HEK293 (cell line): Measurements from ENCODE around the gene TIGAR.
A peak's percentile ranks its signal among the peaks of the same experiment; 100 is the strongest.

Source experiments
- FEZF1 ChIP-seq: fragments of 450-650 bp; formaldehyde crosslinking; IDR thresholded peaks from 2 replicates; pipeline ENCODE4 v1.5.1; 2016; ENCODE audit warnings: missing biosample characterization, missing genetic modification characterization
- GFI1B ChIP-seq: fragments of 450-650 bp; formaldehyde crosslinking; IDR thresholded peaks from 2 replicates; pipeline ENCODE4 v1.5.1; 2016; ENCODE audit warnings: missing biosample characterization, missing genetic modification characterization
- GLIS1 ChIP-seq: fragments of 450-650 bp; formaldehyde crosslinking; IDR thresholded peaks from 2 replicates; pipeline ENCODE4 v1.5.1; 2016; ENCODE audit warnings: missing biosample characterization, missing genetic modification characterization
- KLF10 ChIP-seq: fragments of 450-650 bp; IDR thresholded peaks from 2 replicates; pipeline ENCODE4 v1.5.1; 2018; ENCODE audit warnings: missing biosample characterization, mild to moderate bottlenecking, missing genetic modification characterization
- KLF16 ChIP-seq: fragments of 450-650 bp; formaldehyde crosslinking; IDR thresholded peaks from 2 replicates; pipeline ENCODE4 v1.5.1; 2017; ENCODE audit warnings: missing biosample characterization, missing genetic modification characterization
- PRDM6 ChIP-seq: fragments of 450-650 bp; formaldehyde crosslinking; IDR thresholded peaks from 2 replicates; pipeline ENCODE4 v1.5.1; 2017; ENCODE audit warnings: missing biosample characterization, missing genetic modification characterization
- SP2 ChIP-seq: fragments of 450-650 bp; formaldehyde crosslinking; IDR thresholded peaks from 2 replicates; pipeline ENCODE4 v1.5.1; 2016; ENCODE audit warnings: missing biosample characterization, missing genetic modification characterization
- TSHZ1 ChIP-seq: fragments of 450-650 bp; formaldehyde crosslinking; IDR thresholded peaks from 2 replicates; pipeline ENCODE4 v1.5.1; 2016; ENCODE audit warnings: missing biosample characterization, missing genetic modification characterization, borderline replicate concordance
- ZEB2 ChIP-seq: fragments of 450-650 bp; formaldehyde crosslinking; IDR thresholded peaks from 2 replicates; pipeline ENCODE4 v1.5.1; 2016; ENCODE audit warnings: missing biosample characterization, missing genetic modification characterization
- ZFP37 ChIP-seq: fragments of 450-650 bp; formaldehyde crosslinking; IDR thresholded peaks from 2 replicates; pipeline ENCODE4 v1.5.1; 2016; ENCODE audit warnings: missing biosample characterization, missing genetic modification characterization
- ZFP69B ChIP-seq: fragments of 450-650 bp; formaldehyde crosslinking; IDR thresholded peaks from 2 replicates; pipeline ENCODE4 v1.5.1; 2016; ENCODE audit warnings: missing biosample characterization, missing genetic modification characterization
- ZIC2 ChIP-seq: fragments of 450-650 bp; formaldehyde crosslinking; IDR thresholded peaks from 2 replicates; pipeline ENCODE4 v1.5.1; 2016; ENCODE audit warnings: missing biosample characterization, missing genetic modification characterization
- ZNF10 ChIP-seq: fragments of 450-650 bp; formaldehyde crosslinking; IDR thresholded peaks from 2 replicates; pipeline ENCODE4 v1.5.1; 2017; ENCODE audit warnings: missing biosample characterization, missing genetic modification characterization
- ZNF121 ChIP-seq: fragments of 450-650 bp; formaldehyde crosslinking; IDR thresholded peaks from 2 replicates; pipeline ENCODE4 v1.5.1; 2016; ENCODE audit warnings: missing biosample characterization, missing genetic modification characterization
- ZNF133 ChIP-seq: fragments of 450-650 bp; formaldehyde crosslinking; IDR thresholded peaks from 2 replicates; pipeline ENCODE4 v1.5.1; 2016; ENCODE audit warnings: missing biosample characterization, missing genetic modification characterization
- ZNF16 ChIP-seq: fragments of 450-650 bp; formaldehyde crosslinking; IDR thresholded peaks from 2 replicates; pipeline ENCODE4 v1.5.1; 2016; ENCODE audit warnings: low read depth, missing biosample characterization, missing genetic modification characterization
- ZNF169 ChIP-seq: fragments of 450-650 bp; formaldehyde crosslinking; IDR thresholded peaks from 2 replicates; pipeline ENCODE4 v1.5.1; 2016; ENCODE audit warnings: missing biosample characterization, missing genetic modification characterization
- ZNF184 ChIP-seq: fragments of 450-650 bp; IDR thresholded peaks from 2 replicates; pipeline ENCODE4 v1.5.1; 2018; ENCODE audit warnings: missing biosample characterization, mild to moderate bottlenecking, missing genetic modification characterization
- ZNF248 ChIP-seq: fragments of 450-650 bp; formaldehyde crosslinking; IDR thresholded peaks from 2 replicates; pipeline ENCODE4 v1.5.1; 2017; ENCODE audit warnings: missing biosample characterization, missing genetic modification characterization
- ZNF311 ChIP-seq: fragments of 450-650 bp; formaldehyde crosslinking; IDR thresholded peaks from 2 replicates; pipeline ENCODE4 v1.5.1; 2017; ENCODE audit warnings: missing biosample characterization, missing genetic modification characterization, borderline replicate concordance
- ZNF394 ChIP-seq: fragments of 450-650 bp; formaldehyde crosslinking; IDR thresholded peaks from 2 replicates; pipeline ENCODE4 v1.5.1; 2016; ENCODE audit warnings: missing biosample characterization, missing genetic modification characterization, mild to moderate bottlenecking, moderate library complexity, borderline replicate concordance
- ZNF404 ChIP-seq: fragments of 450-650 bp; formaldehyde crosslinking; IDR thresholded peaks from 2 replicates; pipeline ENCODE4 v1.5.1; 2017; ENCODE audit warnings: missing biosample characterization, missing genetic modification characterization
- ZNF416 ChIP-seq: fragments of 450-650 bp; formaldehyde crosslinking; IDR thresholded peaks from 2 replicates; pipeline ENCODE4 v1.5.1; 2016; ENCODE audit warnings: missing biosample characterization, missing genetic modification characterization
- ZNF473 ChIP-seq: fragments of 450-650 bp; formaldehyde crosslinking; IDR thresholded peaks from 2 replicates; pipeline ENCODE4 v1.5.1; 2017; ENCODE audit warnings: missing biosample characterization, missing genetic modification characterization
- ZNF488 ChIP-seq: fragments of 450-650 bp; formaldehyde crosslinking; IDR thresholded peaks from 2 replicates; pipeline ENCODE4 v1.5.1; 2016; ENCODE audit warnings: missing biosample characterization, missing genetic modification characterization
- ZNF514 ChIP-seq: fragments of 450-650 bp; formaldehyde crosslinking; IDR thresholded peaks from 2 replicates; pipeline ENCODE4 v1.5.1; 2016; ENCODE audit warnings: missing biosample characterization, missing genetic modification characterization
- ZNF521 ChIP-seq: fragments of 450-650 bp; formaldehyde crosslinking; IDR thresholded peaks from 2 replicates; pipeline ENCODE4 v1.5.1; 2017; ENCODE audit warnings: missing biosample characterization, mild to moderate bottlenecking, missing genetic modification characterization
- ZNF629 ChIP-seq: fragments of 450-650 bp; formaldehyde crosslinking; IDR thresholded peaks from 2 replicates; pipeline ENCODE4 v1.5.1; 2017; ENCODE audit warnings: missing biosample characterization, missing genetic modification characterization
- ZNF707 ChIP-seq: fragments of 450-650 bp; formaldehyde crosslinking; IDR thresholded peaks from 2 replicates; pipeline ENCODE4 v1.5.1; 2016; ENCODE audit warnings: missing biosample characterization, missing genetic modification characterization
- ZNF792 ChIP-seq: fragments of 450-650 bp; formaldehyde crosslinking; IDR thresholded peaks from 2 replicates; pipeline ENCODE4 v1.5.1; 2016; ENCODE audit warnings: missing biosample characterization, missing genetic modification characterization
- ZSCAN23 ChIP-seq: fragments of 450-650 bp; formaldehyde crosslinking; IDR thresholded peaks from 2 replicates; pipeline ENCODE4 v1.5.1; 2016; ENCODE audit warnings: missing biosample characterization, missing genetic modification characterization
- ZSCAN30 ChIP-seq: fragments of 450-650 bp; IDR thresholded peaks from 2 replicates; pipeline ENCODE4 v1.5.1; 2018; ENCODE audit warnings: missing biosample characterization, mild to moderate bottlenecking, missing genetic modification characterization, moderate library complexity
- ZXDB ChIP-seq: fragments of 450-650 bp; formaldehyde crosslinking; IDR thresholded peaks from 2 replicates; pipeline ENCODE4 v1.5.1; 2016; ENCODE audit warnings: missing biosample characterization, missing genetic modification characterization
- TF ChIP-seq, protein P1 (sequence below): fragments of 450-650 bp; formaldehyde crosslinking; IDR thresholded peaks from 2 replicates; pipeline ENCODE4 v1.5.1; 2016; ENCODE audit warnings: missing biosample characterization, missing genetic modification characterization
- TF ChIP-seq, protein P2 (sequence below): fragments of 450-650 bp; formaldehyde crosslinking; IDR thresholded peaks from 2 replicates; pipeline ENCODE4 v1.5.1; 2016; ENCODE audit warnings: missing biosample characterization, missing genetic modification characterization

TIGAR gene

DNA sequence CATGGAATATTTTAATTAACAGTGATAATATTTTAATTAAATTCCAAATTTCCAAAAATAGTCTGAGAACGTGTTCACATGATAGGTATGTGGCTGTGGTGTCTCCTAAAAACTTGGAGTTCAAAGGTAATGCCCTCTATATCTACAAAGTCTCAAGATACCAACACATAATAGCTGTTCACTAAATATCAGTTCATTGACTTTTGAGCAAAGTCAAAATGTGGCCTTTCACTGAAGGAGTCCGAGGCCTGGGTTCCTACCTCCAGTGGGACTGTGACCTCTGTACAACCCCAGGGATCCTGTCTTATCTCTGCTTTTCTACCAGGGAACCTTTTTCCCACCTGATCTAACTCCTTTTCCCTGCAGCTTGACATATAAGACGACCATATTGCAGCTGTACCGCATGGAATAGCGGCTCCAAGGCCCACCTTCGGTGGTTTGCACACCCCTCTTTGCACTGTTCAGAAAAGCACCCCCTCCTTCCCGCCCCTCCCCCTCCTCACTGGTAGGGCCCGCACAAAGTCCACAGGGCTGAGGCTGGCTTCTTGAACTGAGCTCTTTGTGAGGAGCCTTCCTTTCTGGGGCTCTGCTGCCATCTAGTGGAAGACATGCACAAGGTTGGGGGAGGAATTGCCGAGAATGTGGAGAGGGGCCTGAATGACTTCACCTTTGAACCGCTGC is 44.3 kb upstream of the TIGAR start (continued):
- TF ChIP-seq ZEB2 (tag by site-specific recombination) (peak; percentile 74), GLIS1 (tag by site-specific recombination) (0 out of 2 replicates have a peak, but pooled peaks have one; percentile 20), SP2 (no peak), ZNF514 (tag by site-specific recombination) (no peak), ZNF629 (tag by site-specific recombination) (peak; percentile 76), ZSCAN30 (peak; percentile 45; the same call in 1 of the 2 replicates), ZFP37 (tag by site-specific recombination) (0 out of 2 replicates have a peak, but pooled peaks have one; percentile 67), ZNF121 (tag by site-specific recombination) (peak; percentile 96), ZNF10 (tag by site-specific recombination) (peak; percentile 54), ZNF169 (tag by site-specific recombination) (no peak), PRDM6 (tag by site-specific recombination) (no peak), ZNF404 (tag by site-specific recombination) (no peak), KLF16 (tag by site-specific recombination) (no peak), ZNF394 (peak; percentile 63; the same call in 1 of the 2 replicates), ZNF488 (tag by site-specific recombination) (no peak), ZFP69B (peak; percentile 95), ZSCAN23 (tag by site-specific recombination) (no peak), ZIC2 (tag by site-specific recombination) (no peak; the same call in 1 of the 2 replicates), ZNF248 (no peak), GFI1B (tag by site-specific recombination) (no peak), ZNF416 (tag by site-specific recombination) (no peak), ZNF311 (tag by site-specific recombination) (no peak), ZNF16 (tag by site-specific recombination) (no peak), TSHZ1 (tag by site-specific recombination) (no peak), ZNF792 (tag by site-specific recombination) (no peak), ZNF133 (no peak), ZNF473 (tag by site-specific recombination) (no peak), ZXDB (tag by site-specific recombination) (peak; percentile 54), ZNF707 (no peak), KLF10 (tag by site-specific recombination) (peak; percentile 79), ZNF521 (tag by site-specific recombination) (no peak), FEZF1 (tag by site-specific recombination) (no peak), ZNF184 (tag by site-specific recombination) (peak; percentile 76)
- TF ChIP-seq, protein P1, sequence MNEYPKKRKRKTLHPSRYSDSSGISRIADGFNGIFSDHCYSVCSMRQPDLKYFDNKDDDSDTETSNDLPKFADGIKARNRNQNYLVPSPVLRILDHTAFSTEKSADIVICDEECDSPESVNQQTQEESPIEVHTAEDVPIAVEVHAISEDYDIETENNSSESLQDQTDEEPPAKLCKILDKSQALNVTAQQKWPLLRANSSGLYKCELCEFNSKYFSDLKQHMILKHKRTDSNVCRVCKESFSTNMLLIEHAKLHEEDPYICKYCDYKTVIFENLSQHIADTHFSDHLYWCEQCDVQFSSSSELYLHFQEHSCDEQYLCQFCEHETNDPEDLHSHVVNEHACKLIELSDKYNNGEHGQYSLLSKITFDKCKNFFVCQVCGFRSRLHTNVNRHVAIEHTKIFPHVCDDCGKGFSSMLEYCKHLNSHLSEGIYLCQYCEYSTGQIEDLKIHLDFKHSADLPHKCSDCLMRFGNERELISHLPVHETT (tag by site-specific recombination): peak; percentile 56; the same call in 1 of the 2 replicates
- TF ChIP-seq, protein P2, sequence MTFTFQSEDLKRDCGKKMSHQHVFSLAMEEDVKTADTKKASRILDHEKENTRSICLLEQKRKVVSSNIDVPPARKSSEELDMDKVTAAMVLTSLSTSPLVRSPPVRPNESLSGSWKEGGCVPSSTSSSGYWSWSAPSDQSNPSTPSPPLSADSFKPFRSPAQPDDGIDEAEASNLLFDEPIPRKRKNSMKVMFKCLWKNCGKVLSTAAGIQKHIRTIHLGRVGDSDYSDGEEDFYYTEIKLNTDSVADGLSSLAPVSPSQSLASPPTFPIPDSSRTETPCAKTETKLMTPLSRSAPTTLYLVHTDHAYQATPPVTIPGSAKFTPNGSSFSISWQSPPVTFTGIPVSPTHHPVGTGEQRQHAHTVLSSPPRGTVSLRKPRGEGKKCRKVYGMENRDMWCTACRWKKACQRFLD (tag by site-specific recombination): no peak
